Measurements from ENCODE around the gene SCRT2. TPM values are rescaled to one million over a fixed set of nuclear protein-coding genes. Genes with fewer than 3 reads are reported as not detected.

SCRT2 gene
- total and polyA plus RNA-seq, 9 of the 15 experiments (the other 6 are each of a cell fraction or from before 2014, with no cell fraction given), result 0.04 to 0.75 (median 0.13) TPM; not detected in 2

GRCh38 chr20:641516-641875 is 34.1 kb downstream of the SCRT2 start (continued):
- no peak for TF ChIP-seq PRPF4 (IDR thresholded peaks at IDR 0.05; ENCODE audit: insufficient read depth, low read depth, low read length, poor library complexity, severe bottlenecking)
- TF ChIP-seq, protein P1, sequence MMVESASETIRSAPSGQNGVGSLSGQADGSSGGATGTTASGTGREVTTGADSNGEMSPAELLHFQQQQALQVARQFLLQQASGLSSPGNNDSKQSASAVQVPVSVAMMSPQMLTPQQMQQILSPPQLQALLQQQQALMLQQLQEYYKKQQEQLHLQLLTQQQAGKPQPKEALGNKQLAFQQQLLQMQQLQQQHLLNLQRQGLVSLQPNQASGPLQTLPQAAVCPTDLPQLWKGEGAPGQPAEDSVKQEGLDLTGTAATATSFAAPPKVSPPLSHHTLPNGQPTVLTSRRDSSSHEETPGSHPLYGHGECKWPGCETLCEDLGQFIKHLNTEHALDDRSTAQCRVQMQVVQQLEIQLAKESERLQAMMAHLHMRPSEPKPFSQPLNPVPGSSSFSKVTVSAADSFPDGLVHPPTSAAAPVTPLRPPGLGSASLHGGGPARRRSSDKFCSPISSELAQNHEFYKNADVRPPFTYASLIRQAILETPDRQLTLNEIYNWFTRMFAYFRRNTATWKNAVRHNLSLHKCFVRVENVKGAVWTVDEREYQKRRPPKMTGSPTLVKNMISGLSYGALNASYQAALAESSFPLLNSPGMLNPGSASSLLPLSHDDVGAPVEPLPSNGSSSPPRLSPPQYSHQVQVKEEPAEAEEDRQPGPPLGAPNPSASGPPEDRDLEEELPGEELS (CRISPR knock-in tag; IDR thresholded peaks at IDR 0.05; ENCODE audit: borderline replicate concordance), result peak; percentile 78; the same call in 1 of the 2 replicates
- TF ChIP-seq, protein P2, sequence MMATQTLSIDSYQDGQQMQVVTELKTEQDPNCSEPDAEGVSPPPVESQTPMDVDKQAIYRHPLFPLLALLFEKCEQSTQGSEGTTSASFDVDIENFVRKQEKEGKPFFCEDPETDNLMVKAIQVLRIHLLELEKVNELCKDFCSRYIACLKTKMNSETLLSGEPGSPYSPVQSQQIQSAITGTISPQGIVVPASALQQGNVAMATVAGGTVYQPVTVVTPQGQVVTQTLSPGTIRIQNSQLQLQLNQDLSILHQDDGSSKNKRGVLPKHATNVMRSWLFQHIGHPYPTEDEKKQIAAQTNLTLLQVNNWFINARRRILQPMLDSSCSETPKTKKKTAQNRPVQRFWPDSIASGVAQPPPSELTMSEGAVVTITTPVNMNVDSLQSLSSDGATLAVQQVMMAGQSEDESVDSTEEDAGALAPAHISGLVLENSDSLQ (IDR thresholded peaks at IDR 0.05), result peak; percentile 38; the same call in 1 of the 2 replicates
- no peak for TF ChIP-seq NELFE (IDR thresholded peaks at IDR 0.05; ENCODE audit: insufficient read depth, insufficient read length)
- TF ChIP-seq, protein P3, sequence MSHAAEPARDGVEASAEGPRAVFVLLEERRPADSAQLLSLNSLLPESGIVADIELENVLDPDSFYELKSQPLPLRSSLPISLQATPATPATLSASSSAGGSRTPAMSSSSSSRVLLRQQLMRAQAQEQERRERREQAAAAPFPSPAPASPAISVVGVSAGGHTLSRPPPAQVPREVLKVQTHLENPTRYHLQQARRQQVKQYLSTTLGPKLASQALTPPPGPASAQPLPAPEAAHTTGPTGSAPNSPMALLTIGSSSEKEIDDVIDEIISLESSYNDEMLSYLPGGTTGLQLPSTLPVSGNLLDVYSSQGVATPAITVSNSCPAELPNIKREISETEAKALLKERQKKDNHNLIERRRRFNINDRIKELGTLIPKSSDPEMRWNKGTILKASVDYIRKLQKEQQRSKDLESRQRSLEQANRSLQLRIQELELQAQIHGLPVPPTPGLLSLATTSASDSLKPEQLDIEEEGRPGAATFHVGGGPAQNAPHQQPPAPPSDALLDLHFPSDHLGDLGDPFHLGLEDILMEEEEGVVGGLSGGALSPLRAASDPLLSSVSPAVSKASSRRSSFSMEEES (CRISPR knock-in tag; IDR thresholded peaks at IDR 0.05), result no peak
- peak; percentile 47; the same call in 1 of the 2 replicates for TF ChIP-seq ZBTB2 (IDR thresholded peaks at IDR 0.05)
- TF ChIP-seq, protein P4, sequence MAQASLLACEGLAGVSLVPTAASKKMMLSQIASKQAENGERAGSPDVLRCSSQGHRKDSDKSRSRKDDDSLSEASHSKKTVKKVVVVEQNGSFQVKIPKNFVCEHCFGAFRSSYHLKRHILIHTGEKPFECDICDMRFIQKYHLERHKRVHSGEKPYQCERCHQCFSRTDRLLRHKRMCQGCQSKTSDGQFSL (CRISPR knock-in tag; IDR thresholded peaks at IDR 0.05), result peak; percentile 75
- TF ChIP-seq, protein P4 (tag; IDR thresholded peaks at IDR 0.05), result no peak
- TF ChIP-seq GATAD2A (IDR thresholded peaks at IDR 0.05), result no peak
- 0 out of 2 replicates have a peak, but pooled peaks have one; percentile 20 for TF ChIP-seq DPF2 (IDR thresholded peaks at IDR 0.05)
- TF ChIP-seq ATF2 (CRISPR knock-in tag; IDR thresholded peaks at IDR 0.05), result no peak
- no peak for TF ChIP-seq FOXJ2 (tag; IDR thresholded peaks at IDR 0.05)
- no peak for TF ChIP-seq HNRNPLL (IDR thresholded peaks at IDR 0.05; ENCODE audit: low read depth, low read length, poor library complexity, severe bottlenecking)
- no peak for TF ChIP-seq ZNF444 (CRISPR knock-in tag; IDR thresholded peaks at IDR 0.05)
- TF ChIP-seq TAF15 (IDR thresholded peaks at IDR 0.05; ENCODE audit: low read depth, low read length), result no peak
- TF ChIP-seq, protein P5, sequence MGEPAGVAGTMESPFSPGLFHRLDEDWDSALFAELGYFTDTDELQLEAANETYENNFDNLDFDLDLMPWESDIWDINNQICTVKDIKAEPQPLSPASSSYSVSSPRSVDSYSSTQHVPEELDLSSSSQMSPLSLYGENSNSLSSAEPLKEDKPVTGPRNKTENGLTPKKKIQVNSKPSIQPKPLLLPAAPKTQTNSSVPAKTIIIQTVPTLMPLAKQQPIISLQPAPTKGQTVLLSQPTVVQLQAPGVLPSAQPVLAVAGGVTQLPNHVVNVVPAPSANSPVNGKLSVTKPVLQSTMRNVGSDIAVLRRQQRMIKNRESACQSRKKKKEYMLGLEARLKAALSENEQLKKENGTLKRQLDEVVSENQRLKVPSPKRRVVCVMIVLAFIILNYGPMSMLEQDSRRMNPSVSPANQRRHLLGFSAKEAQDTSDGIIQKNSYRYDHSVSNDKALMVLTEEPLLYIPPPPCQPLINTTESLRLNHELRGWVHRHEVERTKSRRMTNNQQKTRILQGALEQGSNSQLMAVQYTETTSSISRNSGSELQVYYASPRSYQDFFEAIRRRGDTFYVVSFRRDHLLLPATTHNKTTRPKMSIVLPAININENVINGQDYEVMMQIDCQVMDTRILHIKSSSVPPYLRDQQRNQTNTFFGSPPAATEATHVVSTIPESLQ (CRISPR knock-in tag; IDR thresholded peaks at IDR 0.05), result no peak
- no peak for TF ChIP-seq TAL1 (IDR thresholded peaks at IDR 0.05)
- TF ChIP-seq ATF7 (IDR thresholded peaks at IDR 0.05), result 0 out of 2 replicates have a peak, but pooled peaks have one; percentile 18

All from K562 (cell line).